ENCODE data around the gene OR52R1.

GRCh38 chr11:4797206-4797605 lies 7.0 kb downstream of the OR52R1 start:
- no peak for TF ChIP-seq CTCF (conservative IDR thresholded peaks at IDR 0.05)
- no peak for TF ChIP-seq EZH2 (IDR thresholded peaks at IDR 0.05; ENCODE audit: low read depth)
